Measurements from ENCODE around the gene SLC66A1.

The SLC66A1 gene

GRCh38 chr1:19337289-19337688, 25.2 kb downstream of the SLC66A1 start:
- Histone ChIP-seq H3K27me3 (ENCODE audit: insufficient read depth, low read length, poor library complexity, severe bottlenecking) (no peaks in the 10 kb centered on the region), H3K36me3 (ENCODE audit: insufficient read depth, low read length) (peaks cover 32% of the 10 kb centered on the region; the same call in 1 of the 2 replicates), H3K4me2 (ENCODE audit: low read depth, low read length, poor library complexity, severe bottlenecking) (no peak overlapping the region), H3F3A (ENCODE audit: low read depth) (no peaks in the 10 kb centered on the region), H3K9ac (ENCODE audit: low read depth, low read length, poor library complexity, severe bottlenecking) (no peak overlapping the region), H3K9me3 (ENCODE audit: insufficient read depth, low read depth, low read length) (no peaks in the 10 kb centered on the region), H3K9me2 (replicated peaks; ENCODE audit: low read depth, low read length) (no peaks in the 10 kb centered on the region), H2AFZ (ENCODE audit: low read length) (no peak overlapping the region), H4K20me1 (ENCODE audit: insufficient read depth, low read length, poor library complexity, severe bottlenecking) (no peaks in the 10 kb centered on the region), H3K4me3 (ENCODE audit: low read length, poor library complexity, severe bottlenecking) (no peak overlapping the region), H3K4me1 (ENCODE audit: insufficient read depth, low read length, poor library complexity, severe bottlenecking) (no peaks in the 10 kb centered on the region), H3K79me2 (ENCODE audit: insufficient read depth, low read length) (no peaks in the 10 kb centered on the region)
- TF ChIP-seq EZH2phosphoT487 (IDR thresholded peaks at IDR 0.05; ENCODE audit: borderline replicate concordance) (no peak), CTCF (conservative IDR thresholded peaks at IDR 0.05; ENCODE audit: low read length) (no peak)

DNA sequence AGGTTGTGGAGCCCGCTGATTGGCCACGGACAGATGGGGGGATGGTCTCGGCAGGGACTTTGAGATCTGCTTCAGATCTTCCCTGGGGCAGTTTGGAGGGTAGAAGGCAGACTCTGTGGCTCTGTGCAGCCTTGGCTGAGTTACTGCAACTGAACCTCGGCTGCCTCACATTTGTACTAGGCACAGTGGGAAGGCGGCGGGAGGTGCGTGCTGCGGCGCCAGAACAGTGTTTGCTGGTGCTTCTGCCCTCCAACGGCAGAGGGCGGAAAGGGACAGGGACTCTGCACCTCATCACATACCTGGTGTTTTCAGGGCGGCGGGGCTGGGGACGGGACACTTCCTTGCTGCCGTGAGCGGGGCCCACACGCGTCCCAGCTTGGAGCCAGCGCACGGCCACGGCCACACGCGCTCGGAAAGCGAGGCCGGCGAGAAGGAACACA, 26.2 kb downstream of the SLC66A1 start:
- Histone ChIP-seq H3K36me3 (ENCODE audit: insufficient read depth, low read length) (peaks cover 41% of the 10 kb centered on the region; the same call in 1 of the 2 replicates), H3K9me3 (ENCODE audit: insufficient read depth, low read depth, low read length) (no peaks in the 10 kb centered on the region), H3K4me2 (ENCODE audit: low read depth, low read length, poor library complexity, severe bottlenecking) (no peak overlapping the region), H3K27me3 (ENCODE audit: insufficient read depth, low read length, poor library complexity, severe bottlenecking) (no peaks in the 10 kb centered on the region), H3K79me2 (ENCODE audit: insufficient read depth, low read length) (no peaks in the 10 kb centered on the region), H3K9ac (ENCODE audit: low read depth, low read length, poor library complexity, severe bottlenecking) (no peak overlapping the region), H2AFZ (ENCODE audit: low read length) (no peak overlapping the region), H3K9me2 (replicated peaks; ENCODE audit: low read depth, low read length) (no peaks in the 10 kb centered on the region), H3K4me1 (ENCODE audit: insufficient read depth, low read length, poor library complexity, severe bottlenecking) (no peaks in the 10 kb centered on the region), H4K20me1 (ENCODE audit: insufficient read depth, low read length, poor library complexity, severe bottlenecking) (no peaks in the 10 kb centered on the region), H3F3A (ENCODE audit: low read depth) (no peaks in the 10 kb centered on the region), H3K4me3 (ENCODE audit: low read length, poor library complexity, severe bottlenecking) (no peak overlapping the region)
- TF ChIP-seq CTCF (conservative IDR thresholded peaks at IDR 0.05; ENCODE audit: low read length) (no peak), EZH2phosphoT487 (IDR thresholded peaks at IDR 0.05; ENCODE audit: borderline replicate concordance) (no peak)

- H3K27me3 ChIP-seq (ENCODE audit: insufficient read depth, low read length, poor library complexity, severe bottlenecking): no peaks in the 10 kb centered on the region
- H3K9me2 ChIP-seq (replicated peaks; ENCODE audit: low read depth, low read length): no peaks in the 10 kb centered on the region
- peaks cover 51% of the 10 kb centered on the region; the same call in 1 of the 2 replicates for H3K36me3 ChIP-seq (ENCODE audit: insufficient read depth, low read length)
- no peaks in the 10 kb centered on the region for H3K4me1 ChIP-seq (ENCODE audit: insufficient read depth, low read length, poor library complexity, severe bottlenecking)
- H2AFZ ChIP-seq (ENCODE audit: low read length): no peak overlapping the region
- H3K4me2 ChIP-seq (ENCODE audit: low read depth, low read length, poor library complexity, severe bottlenecking): no peak overlapping the region
- H3K9me3 ChIP-seq (ENCODE audit: insufficient read depth, low read depth, low read length): no peaks in the 10 kb centered on the region
- no peak overlapping the region for H3K4me3 ChIP-seq (ENCODE audit: low read length, poor library complexity, severe bottlenecking)
- no peaks in the 10 kb centered on the region for H3F3A ChIP-seq (ENCODE audit: low read depth)
- TF ChIP-seq EZH2phosphoT487 (IDR thresholded peaks at IDR 0.05; ENCODE audit: borderline replicate concordance) (no peak), CTCF (conservative IDR thresholded peaks at IDR 0.05; ENCODE audit: low read length) (no peak)
- H4K20me1 ChIP-seq (ENCODE audit: insufficient read depth, low read length, poor library complexity, severe bottlenecking): no peaks in the 10 kb centered on the region
- no peak overlapping the region for H3K9ac ChIP-seq (ENCODE audit: low read depth, low read length, poor library complexity, severe bottlenecking)
- no peaks in the 10 kb centered on the region for H3K79me2 ChIP-seq (ENCODE audit: insufficient read depth, low read length)
Observed at GRCh38 chr1:19339214-19339861, 27.2 kb downstream of the SLC66A1 start.

Data from Loucy (cell line).